RWPE2 (cell line): ENCODE measurements around the gene TAS1R3.

Experiments
- ATAC-seq: fragments of 200-7000 bp; cut with Tn5 transposase; 3 replicates; pipeline ENCODE4 v1.9.1; 2021; ENCODE audit warnings: low read depth
- DNase-seq: peaks from one replicate; pipeline ENCODE4 v3.0.0-alpha.2; 2020; ENCODE audit warnings: low spot score
- H3K27ac ChIP-seq: fragments of 450-650 bp; 2 replicates; pipeline ENCODE4 v1.5.1; 2017; ENCODE audit warnings: mild to moderate bottlenecking; ENCODE audit not compliant: poor library complexity, severe bottlenecking
- H3K27me3 ChIP-seq: fragments of 250-450 bp; sonication (Bioruptor Pico); 2 replicates; pipeline ENCODE4 v1.5.1; 2021; ENCODE audit warnings: mild to moderate bottlenecking, moderate library complexity; ENCODE audit not compliant: insufficient read depth, poor library complexity, severe bottlenecking
- H3K36me3 ChIP-seq: fragments of 250-450 bp; sonication (Bioruptor Pico); 2 replicates; pipeline ENCODE4 v1.5.1; 2020; ENCODE audit warnings: low read depth, mild to moderate bottlenecking, moderate library complexity
- H3K4me1 ChIP-seq: fragments of 250-450 bp; sonication (Bioruptor Pico); 2 replicates; pipeline ENCODE4 v1.5.1; 2021; ENCODE audit warnings: mild to moderate bottlenecking, moderate library complexity; ENCODE audit not compliant: insufficient read depth, poor library complexity, severe bottlenecking
- H3K4me3 ChIP-seq: fragments of 250-450 bp; sonication (Bioruptor Pico); 2 replicates; pipeline ENCODE4 v1.5.1; 2021; ENCODE audit warnings: mild to moderate bottlenecking, moderate library complexity; ENCODE audit not compliant: severe bottlenecking
- H3K9me3 ChIP-seq: fragments of 250-450 bp; sonication (Bioruptor Pico); 2 replicates; pipeline ENCODE4 v1.5.1; 2021; ENCODE audit warnings: mild to moderate bottlenecking, moderate library complexity; ENCODE audit not compliant: severe bottlenecking
- CTCF ChIP-seq: fragments of 450-650 bp; IDR thresholded peaks from one replicate; pipeline ENCODE4 v1.5.1; 2017; ENCODE audit warnings: mild to moderate bottlenecking, moderate library complexity; ENCODE audit not compliant: poor library complexity, severe bottlenecking

Gene TAS1R3

DNA sequence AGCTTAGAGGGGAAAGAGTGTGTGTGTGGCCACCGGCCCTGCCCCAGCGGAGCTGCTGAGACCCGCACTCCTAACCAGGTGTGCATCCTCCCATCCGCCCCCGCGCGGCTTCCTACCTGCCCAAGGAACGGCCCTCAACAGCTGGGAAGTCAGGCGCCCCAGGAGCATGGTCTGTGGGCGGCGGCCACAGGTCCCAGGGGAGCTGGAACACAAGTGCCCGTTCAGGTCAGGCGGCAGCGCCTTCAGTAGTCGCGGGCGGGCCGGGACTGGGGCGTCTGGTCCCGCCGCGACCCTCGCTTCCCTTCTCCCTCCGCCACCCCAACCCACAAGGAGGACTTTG lies 43.5 kb downstream of the TAS1R3 start:
- ATAC-seq: no peak; the same call in 2 of the 3 replicates
- peaks cover 4% of the 10 kb centered on the region for H3K4me1 ChIP-seq

DNA sequence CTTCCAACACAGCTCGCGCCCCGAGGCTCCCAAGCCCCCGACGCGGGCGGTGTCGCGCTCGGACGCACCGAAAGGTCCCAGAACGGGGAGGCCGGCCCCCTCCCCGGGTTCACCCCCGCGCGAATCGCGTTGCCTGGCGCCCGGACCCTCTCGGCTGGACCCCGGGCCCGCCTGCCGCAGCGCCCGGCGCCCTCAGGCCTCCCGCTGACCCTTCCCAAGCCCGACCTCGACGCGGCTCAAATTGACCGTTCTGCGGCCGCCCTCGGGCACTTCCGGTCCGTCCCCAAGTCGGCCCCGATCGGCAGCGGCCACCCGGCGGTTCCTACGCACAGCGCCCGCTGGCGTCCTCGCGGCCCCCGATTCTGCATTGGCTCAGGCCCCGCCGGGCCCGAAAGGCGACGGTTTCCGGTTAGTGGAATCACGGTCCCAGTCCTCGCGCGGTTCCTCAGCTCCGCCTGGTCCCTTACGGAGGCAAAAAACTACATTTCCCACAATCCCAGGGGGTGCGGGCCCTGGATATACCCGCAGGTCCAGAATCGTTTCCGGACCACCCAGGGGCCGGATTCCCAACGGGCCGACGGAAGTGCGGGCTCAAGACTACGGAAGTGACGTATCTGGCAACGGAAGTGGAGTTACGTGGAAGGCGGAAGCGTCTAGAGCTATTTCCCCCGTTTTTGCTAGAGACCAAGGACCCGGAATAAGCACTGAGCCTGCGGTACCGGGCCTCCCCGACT lies 44.0 kb downstream of the TAS1R3 start, which contains the start of gene AURKAIP1:
Gene AURKAIP1, minus strand, starts transcription at position 279 of the 734 bp plus-strand sequence. CDS start 451 bp downstream, outside the sequence.
- Histone ChIP-seq H3K4me1 (peaks cover 4% of the 10 kb centered on the region), H3K4me3 (peak within 1 kb of the TSS; percentile 78)
- peak; percentile 22 for TF ChIP-seq CTCF

More for the DNA sequence above, 43.5 kb downstream of the TAS1R3 start:
- peak overlapping the region; percentile 78 for H3K4me3 ChIP-seq
- peak overlapping the region; percentile 63 for H3K27ac ChIP-seq
- H3K9me3 ChIP-seq: no peaks in the 10 kb centered on the region
- no peak for TF ChIP-seq CTCF
- no peak for DNase-seq
- peaks cover 8% of the 10 kb centered on the region for H3K36me3 ChIP-seq
- H3K27me3 ChIP-seq: no peaks in the 10 kb centered on the region

DNA sequence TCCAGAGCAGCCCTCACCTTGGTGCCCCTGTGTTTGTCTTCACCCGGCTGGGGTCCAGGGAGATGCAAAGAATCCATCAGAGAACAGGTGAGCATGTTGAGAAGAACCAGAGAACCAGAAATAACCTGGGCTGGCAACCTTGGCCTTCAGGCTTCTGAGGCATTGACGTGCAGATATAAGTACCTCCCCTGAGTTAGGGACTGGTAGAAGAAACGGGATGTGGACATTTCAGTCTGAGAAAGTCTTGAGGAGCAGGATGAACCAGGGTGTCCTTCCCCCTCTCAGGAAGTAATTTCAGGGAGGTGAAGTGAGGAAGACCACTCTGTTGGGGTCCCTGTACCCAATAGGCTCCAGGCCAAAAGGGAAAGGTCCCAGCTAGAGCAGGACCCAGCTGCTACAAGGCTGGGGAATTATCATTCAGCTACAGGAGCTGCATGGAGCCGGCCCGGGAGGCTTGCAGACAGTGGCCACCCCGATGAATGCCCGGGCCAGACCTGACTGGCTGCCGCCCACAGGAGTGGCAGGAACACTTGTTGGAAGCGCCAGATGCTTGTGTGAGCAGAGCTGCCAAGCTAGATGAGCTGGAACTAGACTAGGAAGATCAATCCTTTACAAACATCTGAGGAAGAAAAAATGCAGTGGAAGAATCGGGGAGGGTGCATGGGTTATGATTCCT lies 45.6 kb downstream of the TAS1R3 start:
- Histone ChIP-seq H3K4me3 (no peak overlapping the region), H3K4me1 (peaks cover 4% of the 10 kb centered on the region), H3K27me3 (no peaks in the 10 kb centered on the region), H3K36me3 (peaks cover 8% of the 10 kb centered on the region), H3K9me3 (no peaks in the 10 kb centered on the region), H3K27ac (peak overlapping the region; percentile 63)
- no peak for TF ChIP-seq CTCF
- DNase-seq (no peak), ATAC-seq (no peak)

More for the DNA sequence above, 44.0 kb downstream of the TAS1R3 start, which contains the start of gene AURKAIP1:
- no peaks in the 10 kb centered on the region for H3K27me3 ChIP-seq
- no peaks in the 10 kb centered on the region for H3K9me3 ChIP-seq
- peak within 1 kb of the TSS; percentile 63 for H3K27ac ChIP-seq
- ATAC-seq (peak; percentile 93), DNase-seq (peak; percentile 98)
- H3K36me3 ChIP-seq: peaks cover 8% of the 10 kb centered on the region

DNA sequence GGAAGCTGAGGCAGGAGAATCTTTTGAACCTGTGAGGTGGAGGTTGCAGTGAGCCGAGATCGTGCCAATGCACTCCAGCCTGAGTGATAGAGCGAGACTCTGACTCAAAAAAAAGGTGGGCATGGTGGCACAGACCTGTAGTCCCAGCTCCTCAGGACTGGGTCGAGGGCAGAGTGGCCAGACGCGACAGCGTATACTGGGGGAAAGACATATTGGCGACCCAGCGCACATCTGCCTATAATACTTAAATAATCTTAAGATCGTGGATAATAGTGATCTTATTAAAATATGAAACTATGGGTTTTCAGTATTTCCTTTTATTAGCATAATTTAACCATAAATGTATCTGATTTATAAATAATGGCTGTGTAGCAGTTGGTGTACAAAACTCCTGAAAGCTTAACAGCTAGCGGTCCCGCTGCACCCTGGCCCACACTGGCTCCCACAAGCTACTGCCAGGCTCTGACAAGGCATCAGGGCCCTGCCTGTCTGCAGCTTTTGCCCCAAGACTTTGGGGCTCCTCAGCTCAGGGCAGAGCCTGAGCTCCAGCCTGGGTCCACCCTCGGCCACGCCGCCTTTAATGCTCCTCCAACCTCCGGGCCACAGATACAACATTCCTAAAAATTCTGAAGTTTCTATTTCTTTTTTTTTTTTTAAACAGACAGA lies 46.6 kb downstream of the TAS1R3 start:
- no peak for ATAC-seq
- Histone ChIP-seq H3K27me3 (no peaks in the 10 kb centered on the region), H3K4me3 (no peak overlapping the region), H3K27ac (no peak overlapping the region), H3K9me3 (no peaks in the 10 kb centered on the region), H3K4me1 (peaks cover 4% of the 10 kb centered on the region), H3K36me3 (peaks cover 8% of the 10 kb centered on the region)
- DNase-seq: no peak
- no peak for TF ChIP-seq CTCF
